ENCODE data around the gene BCAS3. TPM values are rescaled to one million over a fixed set of nuclear protein-coding genes. Genes with fewer than 3 reads are reported as not detected.
A peak's percentile ranks its signal among the peaks of the same experiment; 100 is the strongest.

The BCAS3 gene
- total RNA-seq, 2 experiments from 2014 or later, result 5.1 to 6.9 TPM

DNA sequence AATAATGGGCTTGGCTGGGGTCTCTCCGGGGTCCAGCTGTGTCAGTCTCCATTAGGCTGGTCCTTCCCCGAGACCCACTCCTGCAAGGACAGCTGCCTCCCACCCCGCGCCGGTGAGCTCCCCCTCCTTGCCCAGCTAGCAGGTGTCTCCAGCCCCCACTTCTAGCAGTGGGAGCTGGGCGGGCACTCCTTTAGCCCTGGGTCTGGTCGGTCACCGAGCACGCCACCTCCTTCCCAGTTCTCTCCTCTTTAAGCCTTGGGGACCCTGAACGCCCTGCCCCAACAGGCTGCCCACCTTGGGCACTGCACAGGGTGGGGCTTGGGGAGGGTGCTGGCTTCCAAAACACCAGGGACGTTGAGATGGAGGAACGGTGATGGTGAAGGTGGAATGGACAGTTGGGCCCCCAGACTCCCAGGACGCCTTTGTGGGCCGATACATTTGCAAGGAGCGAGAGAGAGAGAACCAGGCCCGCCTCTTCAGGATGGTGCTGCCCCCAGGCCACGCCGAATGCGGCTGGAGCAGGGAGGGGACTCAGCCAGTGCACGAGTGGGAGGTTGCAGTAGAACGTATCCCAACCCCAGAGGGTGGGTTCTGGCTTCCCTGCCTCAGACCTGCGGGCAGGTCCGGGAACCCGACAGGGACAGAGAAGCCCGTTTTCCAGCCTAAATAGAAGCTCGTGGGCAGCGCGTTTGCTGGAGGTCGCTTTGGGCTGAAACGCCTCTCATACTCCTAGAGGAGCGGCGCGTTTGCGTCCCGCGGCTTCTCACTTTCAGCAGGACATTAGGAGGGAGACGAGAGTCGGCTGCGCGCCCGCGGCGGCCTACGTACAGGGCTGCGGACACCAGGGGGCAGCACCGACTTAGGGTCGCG, 732.7 kb downstream of the BCAS3 start:
- intact Hi-C loops (cut with micrococcal nuclease), result loop anchor here (5.0 kb wide), 2 partner anchors 142 to 427 kb away; no protein-coding TSS in a partner anchor
- ATAC-seq (peak; percentile 60), DNase-seq (peak; percentile 81)
- TF ChIP-seq, protein P1, sequence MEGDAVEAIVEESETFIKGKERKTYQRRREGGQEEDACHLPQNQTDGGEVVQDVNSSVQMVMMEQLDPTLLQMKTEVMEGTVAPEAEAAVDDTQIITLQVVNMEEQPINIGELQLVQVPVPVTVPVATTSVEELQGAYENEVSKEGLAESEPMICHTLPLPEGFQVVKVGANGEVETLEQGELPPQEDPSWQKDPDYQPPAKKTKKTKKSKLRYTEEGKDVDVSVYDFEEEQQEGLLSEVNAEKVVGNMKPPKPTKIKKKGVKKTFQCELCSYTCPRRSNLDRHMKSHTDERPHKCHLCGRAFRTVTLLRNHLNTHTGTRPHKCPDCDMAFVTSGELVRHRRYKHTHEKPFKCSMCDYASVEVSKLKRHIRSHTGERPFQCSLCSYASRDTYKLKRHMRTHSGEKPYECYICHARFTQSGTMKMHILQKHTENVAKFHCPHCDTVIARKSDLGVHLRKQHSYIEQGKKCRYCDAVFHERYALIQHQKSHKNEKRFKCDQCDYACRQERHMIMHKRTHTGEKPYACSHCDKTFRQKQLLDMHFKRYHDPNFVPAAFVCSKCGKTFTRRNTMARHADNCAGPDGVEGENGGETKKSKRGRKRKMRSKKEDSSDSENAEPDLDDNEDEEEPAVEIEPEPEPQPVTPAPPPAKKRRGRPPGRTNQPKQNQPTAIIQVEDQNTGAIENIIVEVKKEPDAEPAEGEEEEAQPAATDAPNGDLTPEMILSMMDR (IDR thresholded peaks at IDR 0.05), result peak; percentile 52
- Mint-ChIP-seq H3K27me3 (peaks cover 47% of the 10 kb centered on the region), H3K4me1 (ENCODE audit: low read depth) (peaks cover 21% of the 10 kb centered on the region), H3K36me3 (ENCODE audit: low read depth) (no peaks in the 10 kb centered on the region), H3K9me3 (no peaks in the 10 kb centered on the region), H3K4me3 (peak overlapping the region; percentile 47), H3K27ac (no peak overlapping the region)
- ChIA-PET CTCF (interaction anchor here (1.1 to 3.5 kb wide), 6 partner anchors 10 to 690 kb away, joined by 3 to 18 read pairs (median 4); no protein-coding TSS in a partner anchor), POLR2A (no interaction called here)

GRCh38 chr17:61411011-61411260, 733.3 kb downstream of the BCAS3 start:
- ChIA-PET CTCF (interaction anchor here (1.1 to 3.5 kb wide), 5 partner anchors 16 to 690 kb away, joined by 3 to 19 read pairs (median 7); no protein-coding TSS in a partner anchor), POLR2A (no interaction called here)
- Mint-ChIP-seq H3K4me1 (ENCODE audit: low read depth) (peaks cover 21% of the 10 kb centered on the region), H3K27ac (no peak overlapping the region), H3K36me3 (ENCODE audit: low read depth) (no peaks in the 10 kb centered on the region), H3K9me3 (no peaks in the 10 kb centered on the region), H3K4me3 (no peak overlapping the region), H3K27me3 (peaks cover 46% of the 10 kb centered on the region)
- TF ChIP-seq, protein P1 (IDR thresholded peaks at IDR 0.05), result peak; percentile 39
- intact Hi-C loops (cut with micrococcal nuclease), result loop anchor here (5.0 kb wide), 2 partner anchors 141 to 426 kb away; no protein-coding TSS in a partner anchor
- no peak for ATAC-seq
- no peak for DNase-seq

GRCh38 chr17:61411261-61412142, 733.9 kb downstream of the BCAS3 start:
- ATAC-seq (no peak), DNase-seq (peak; percentile 41)
- Mint-ChIP-seq H3K4me1 (ENCODE audit: low read depth) (peaks cover 21% of the 10 kb centered on the region), H3K9me3 (no peaks in the 10 kb centered on the region), H3K27me3 (peaks cover 42% of the 10 kb centered on the region), H3K36me3 (ENCODE audit: low read depth) (no peaks in the 10 kb centered on the region), H3K4me3 (peak overlapping the region; percentile 61), H3K27ac (no peak overlapping the region)
- ChIA-PET POLR2A (interaction anchor here (0.5 to 1.1 kb wide), 2 partner anchors 41 to 184 kb away, joined by 3 read pairs; partner anchors contain the start of gene TBX4), CTCF (interaction anchor here (0.6 to 3.5 kb wide), 31 partner anchors 8 to 691 kb away, joined by 3 to 19 read pairs (median 4); partner anchors contain the start of genes TBX2 and TBX4)
- intact Hi-C loops (cut with micrococcal nuclease), result loop anchor here (5.0 kb wide), 2 partner anchors 141 to 426 kb away; no protein-coding TSS in a partner anchor
- TF ChIP-seq, protein P1 (IDR thresholded peaks at IDR 0.05), result no peak

DNA sequence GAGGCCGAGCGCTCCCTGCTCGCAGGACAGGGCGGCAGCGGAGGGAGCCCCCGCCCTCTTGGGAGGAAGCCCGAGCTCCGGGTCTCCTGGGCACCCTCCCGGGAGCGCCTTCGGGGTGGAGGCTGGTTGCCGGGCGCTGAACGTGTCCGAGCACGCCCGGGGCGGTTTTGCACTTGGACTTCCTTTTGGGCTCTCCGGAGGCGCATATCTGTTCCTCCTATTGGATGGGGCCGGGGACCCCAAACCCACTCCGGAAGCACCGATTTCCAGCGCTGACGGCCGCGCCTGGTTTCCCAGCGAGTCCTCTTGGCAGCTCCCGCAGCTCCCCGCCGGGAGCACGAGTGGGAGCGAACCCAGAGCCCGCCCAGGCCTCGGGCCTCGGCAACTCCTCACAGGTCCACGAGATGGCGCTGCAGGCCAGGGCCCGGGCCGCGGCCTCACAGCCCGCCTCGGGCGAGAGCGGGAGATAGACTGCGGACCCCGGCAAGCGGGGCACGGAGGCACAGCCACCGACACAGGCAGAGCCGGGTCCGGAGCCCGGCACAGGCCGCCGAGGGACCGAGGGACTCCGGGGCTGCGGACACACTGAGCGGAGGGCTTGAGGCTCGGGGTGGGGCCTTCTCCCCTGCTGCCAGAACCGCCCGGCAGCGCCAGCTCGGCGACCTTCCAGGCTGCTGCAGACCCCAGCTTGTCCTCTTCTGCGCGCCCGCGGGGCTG, 734.6 kb downstream of the BCAS3 start:
- peak; percentile 75 for DNase-seq
- intact Hi-C loops (cut with micrococcal nuclease), result loop anchor here (5.0 kb wide), 2 partner anchors 140 to 425 kb away; no protein-coding TSS in a partner anchor
- H3K27me3 Mint-ChIP-seq, result peaks cover 34% of the 10 kb centered on the region
- ChIA-PET POLR2A (interaction anchor here (0.5 to 1.1 kb wide), 3 partner anchors 40 to 183 kb away, joined by 3 read pairs; partner anchors contain the start of gene TBX4), CTCF (interaction anchor here (0.6 to 3.5 kb wide), 36 partner anchors 9 to 692 kb away, joined by 3 to 19 read pairs (median 4); partner anchors contain the start of genes TBX2 and TBX4)
- no peak overlapping the region for H3K27ac Mint-ChIP-seq
- H3K9me3 Mint-ChIP-seq, result no peaks in the 10 kb centered on the region
- ATAC-seq, result peak; percentile 74
- H3K4me3 Mint-ChIP-seq, result peak overlapping the region; percentile 61
- H3K4me1 Mint-ChIP-seq (ENCODE audit: low read depth), result peaks cover 25% of the 10 kb centered on the region
- no peaks in the 10 kb centered on the region for H3K36me3 Mint-ChIP-seq (ENCODE audit: low read depth)
- TF ChIP-seq, protein P1 (IDR thresholded peaks at IDR 0.05), result peak; percentile 99

Data from activated CD8-positive, alpha-beta T cell treated with anti-CD3 and anti-CD28 coated beads for 36 hours (primary cell).